ENCODE measurements around the gene FOXP4. TPM values are rescaled to one million over a fixed set of nuclear protein-coding genes. Genes with fewer than 3 reads are reported as not detected.

Gene FOXP4
- total RNA-seq, 1 donor from 2014 or later = 26.9 TPM

DNA sequence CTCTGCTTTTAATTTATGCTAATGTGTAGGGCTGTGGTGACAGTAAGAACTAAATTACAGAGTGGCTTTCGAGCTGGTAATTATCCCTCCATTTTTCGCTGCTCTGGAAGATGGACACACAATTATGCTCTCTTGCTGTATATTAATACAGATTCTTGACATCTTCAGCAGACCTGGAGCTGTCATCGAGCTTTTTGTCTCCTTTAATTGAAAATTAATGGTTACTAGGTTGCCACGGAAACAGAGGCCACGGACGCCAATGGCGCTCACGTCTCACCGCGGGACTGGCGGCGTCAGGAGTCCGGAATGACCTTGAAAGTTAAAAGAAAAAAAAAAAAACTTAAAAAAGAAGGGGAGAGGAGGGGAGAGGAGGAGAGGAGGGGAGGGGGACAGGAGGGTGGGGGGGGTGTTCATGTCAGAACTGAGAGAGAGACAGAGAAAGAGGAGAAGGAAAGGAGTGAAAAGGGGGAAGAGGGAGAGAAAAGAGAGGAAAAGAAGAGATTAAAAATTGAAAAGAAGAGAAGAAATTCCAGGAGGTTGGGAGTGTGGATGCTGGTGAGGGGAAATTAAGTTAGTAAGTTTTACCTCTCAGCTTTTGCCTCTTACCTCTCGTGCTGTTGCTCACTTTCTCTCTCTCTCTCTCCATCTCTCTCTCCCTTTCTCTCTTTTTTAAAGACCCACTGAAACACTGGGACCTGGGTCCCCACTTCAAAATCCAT lies 22.1 kb upstream of the FOXP4 start:
- Mint-ChIP-seq H3K4me3 (ENCODE audit: unreplicated experiment) (no peak overlapping the region), H3K36me3 (ENCODE audit: unreplicated experiment) (no peaks in the 10 kb centered on the region), H3K4me1 (ENCODE audit: unreplicated experiment) (peaks cover 25% of the 10 kb centered on the region), H3K9me3 (ENCODE audit: unreplicated experiment) (no peaks in the 10 kb centered on the region), H3K27ac (ENCODE audit: unreplicated experiment) (no peak overlapping the region), H3K27me3 (ENCODE audit: unreplicated experiment) (peaks cover 43% of the 10 kb centered on the region)
- TF ChIP-seq, protein P1, sequence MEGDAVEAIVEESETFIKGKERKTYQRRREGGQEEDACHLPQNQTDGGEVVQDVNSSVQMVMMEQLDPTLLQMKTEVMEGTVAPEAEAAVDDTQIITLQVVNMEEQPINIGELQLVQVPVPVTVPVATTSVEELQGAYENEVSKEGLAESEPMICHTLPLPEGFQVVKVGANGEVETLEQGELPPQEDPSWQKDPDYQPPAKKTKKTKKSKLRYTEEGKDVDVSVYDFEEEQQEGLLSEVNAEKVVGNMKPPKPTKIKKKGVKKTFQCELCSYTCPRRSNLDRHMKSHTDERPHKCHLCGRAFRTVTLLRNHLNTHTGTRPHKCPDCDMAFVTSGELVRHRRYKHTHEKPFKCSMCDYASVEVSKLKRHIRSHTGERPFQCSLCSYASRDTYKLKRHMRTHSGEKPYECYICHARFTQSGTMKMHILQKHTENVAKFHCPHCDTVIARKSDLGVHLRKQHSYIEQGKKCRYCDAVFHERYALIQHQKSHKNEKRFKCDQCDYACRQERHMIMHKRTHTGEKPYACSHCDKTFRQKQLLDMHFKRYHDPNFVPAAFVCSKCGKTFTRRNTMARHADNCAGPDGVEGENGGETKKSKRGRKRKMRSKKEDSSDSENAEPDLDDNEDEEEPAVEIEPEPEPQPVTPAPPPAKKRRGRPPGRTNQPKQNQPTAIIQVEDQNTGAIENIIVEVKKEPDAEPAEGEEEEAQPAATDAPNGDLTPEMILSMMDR (IDR thresholded peaks at IDR 0.05) = no peak
- no peak for DNase-seq (ENCODE audit: extremely low spot score, unreplicated experiment)

DNA sequence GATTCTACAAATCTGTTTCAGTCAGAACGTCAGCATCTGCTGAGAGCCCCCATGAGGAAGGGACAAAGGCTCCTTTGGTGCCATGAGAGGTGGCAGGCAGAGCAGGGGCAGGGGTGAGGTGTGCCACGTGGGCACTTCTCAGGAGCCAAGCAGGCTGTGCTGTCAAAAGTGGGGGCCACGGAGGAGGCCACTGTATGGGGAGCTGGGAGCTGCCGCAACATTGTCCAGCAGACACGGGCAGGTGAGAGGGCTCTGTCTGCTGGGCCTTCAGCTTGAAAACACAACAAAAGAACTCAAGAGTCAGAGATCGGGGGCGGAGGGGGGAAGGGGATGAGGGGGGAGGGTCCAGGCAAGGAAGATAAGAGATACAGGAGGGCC lies 21.6 kb upstream of the FOXP4 start:
- no peaks in the 10 kb centered on the region for H3K36me3 Mint-ChIP-seq (ENCODE audit: unreplicated experiment)
- H3K4me1 Mint-ChIP-seq (ENCODE audit: unreplicated experiment) = peaks cover 24% of the 10 kb centered on the region
- H3K9me3 Mint-ChIP-seq (ENCODE audit: unreplicated experiment) = no peaks in the 10 kb centered on the region
- no peak for DNase-seq (ENCODE audit: extremely low spot score, unreplicated experiment)
- TF ChIP-seq, protein P1 (IDR thresholded peaks at IDR 0.05) = no peak
- H3K4me3 Mint-ChIP-seq (ENCODE audit: unreplicated experiment) = no peak overlapping the region
- H3K27me3 Mint-ChIP-seq (ENCODE audit: unreplicated experiment) = peaks cover 43% of the 10 kb centered on the region
- no peak overlapping the region for H3K27ac Mint-ChIP-seq (ENCODE audit: unreplicated experiment)

DNA sequence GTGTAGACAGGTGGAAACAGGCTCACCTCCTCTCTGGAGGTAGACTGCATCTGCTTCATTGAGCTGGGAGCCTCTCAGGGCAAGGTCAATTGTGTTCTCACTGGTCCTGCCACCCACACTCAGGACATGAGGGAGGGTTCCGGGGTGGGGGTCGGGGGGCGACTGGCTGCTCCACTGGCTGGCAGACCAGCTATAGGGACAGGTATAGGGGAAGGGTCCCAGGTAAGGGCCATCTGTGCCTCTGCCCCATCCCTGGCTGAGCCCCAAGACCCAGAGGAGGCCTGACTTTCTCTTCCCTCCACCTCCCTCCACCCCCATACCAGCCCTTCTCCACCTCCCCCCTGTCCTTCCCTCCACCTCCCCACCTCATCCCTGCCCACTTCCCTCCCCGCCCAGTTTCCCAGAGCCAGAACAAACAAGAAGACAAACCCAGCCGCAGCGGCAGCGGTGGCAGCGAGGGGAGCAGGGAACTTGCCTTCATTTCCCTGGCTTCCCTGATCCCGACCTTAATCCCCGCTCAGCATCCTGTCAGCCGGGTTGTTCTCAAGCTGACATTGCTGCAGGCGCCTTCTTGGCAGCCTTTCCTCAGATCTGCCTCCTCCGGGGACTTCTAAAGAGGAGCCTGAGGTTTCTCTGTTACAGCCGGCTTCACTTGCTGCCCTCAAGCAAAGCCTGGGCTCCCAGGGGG lies 18.3 kb upstream of the FOXP4 start:
- Mint-ChIP-seq H3K4me1 (ENCODE audit: unreplicated experiment) (peaks cover 38% of the 10 kb centered on the region), H3K27me3 (ENCODE audit: unreplicated experiment) (peaks cover 24% of the 10 kb centered on the region), H3K27ac (ENCODE audit: unreplicated experiment) (no peak overlapping the region), H3K36me3 (ENCODE audit: unreplicated experiment) (no peaks in the 10 kb centered on the region), H3K4me3 (ENCODE audit: unreplicated experiment) (no peak overlapping the region), H3K9me3 (ENCODE audit: unreplicated experiment) (no peaks in the 10 kb centered on the region)
- TF ChIP-seq, protein P1 (IDR thresholded peaks at IDR 0.05) = no peak
- no peak for DNase-seq (ENCODE audit: extremely low spot score, unreplicated experiment)

DNA sequence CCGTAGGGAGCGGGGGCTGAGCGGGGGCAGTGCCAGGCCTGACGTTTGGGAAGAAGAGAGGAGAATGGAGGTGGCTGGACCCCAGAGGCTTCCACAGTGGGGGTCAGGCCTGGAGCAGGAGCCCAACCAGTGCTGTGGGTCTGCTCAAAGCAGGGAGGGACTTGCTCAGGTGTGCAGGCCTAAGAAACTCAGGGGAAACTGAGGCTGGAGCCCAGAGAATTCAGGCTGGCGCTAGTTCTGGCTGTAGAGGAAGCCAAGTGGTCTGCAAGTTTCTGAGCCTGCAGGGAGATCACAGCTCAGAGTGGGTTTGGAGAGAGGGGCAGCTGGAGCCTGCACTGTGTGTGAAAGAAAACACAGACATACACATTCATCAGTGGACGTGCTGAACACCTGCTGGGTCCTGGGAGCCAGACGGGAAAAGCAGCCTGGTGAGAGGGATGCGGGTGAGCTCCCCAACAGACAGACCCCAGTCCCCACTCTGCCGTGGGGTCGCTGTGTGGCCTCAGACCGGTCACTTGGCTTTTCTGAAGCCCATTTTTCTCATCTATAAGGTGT lies 17.7 kb upstream of the FOXP4 start:
- no peak overlapping the region for H3K27ac Mint-ChIP-seq (ENCODE audit: unreplicated experiment)
- no peak for DNase-seq (ENCODE audit: extremely low spot score, unreplicated experiment)
- H3K9me3 Mint-ChIP-seq (ENCODE audit: unreplicated experiment) = no peaks in the 10 kb centered on the region
- H3K27me3 Mint-ChIP-seq (ENCODE audit: unreplicated experiment) = peaks cover 17% of the 10 kb centered on the region
- TF ChIP-seq, protein P1 (IDR thresholded peaks at IDR 0.05) = no peak
- H3K4me3 Mint-ChIP-seq (ENCODE audit: unreplicated experiment) = no peak overlapping the region
- H3K4me1 Mint-ChIP-seq (ENCODE audit: unreplicated experiment) = peaks cover 38% of the 10 kb centered on the region
- H3K36me3 Mint-ChIP-seq (ENCODE audit: unreplicated experiment) = no peaks in the 10 kb centered on the region

DNA sequence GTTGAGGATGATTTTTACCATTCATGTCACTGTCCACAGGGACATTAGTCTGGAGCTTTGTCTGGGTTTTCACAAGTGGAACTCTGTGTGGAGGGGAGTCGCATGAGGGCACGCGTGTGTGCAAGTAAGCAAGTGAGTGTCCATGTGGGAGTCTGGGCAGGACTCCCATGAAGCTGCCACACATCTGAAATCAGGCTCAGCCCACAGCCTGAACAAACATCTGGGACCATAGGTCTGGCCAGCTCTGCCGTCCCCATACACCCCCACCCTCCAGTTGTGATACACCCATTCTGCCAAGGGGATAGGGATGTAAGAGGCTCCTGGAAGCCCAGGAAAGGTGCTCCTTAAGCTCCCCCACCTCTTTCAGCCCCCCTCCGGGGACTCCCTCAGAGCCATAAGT lies 17.1 kb upstream of the FOXP4 start:
- H3K27ac Mint-ChIP-seq (ENCODE audit: unreplicated experiment) = no peak overlapping the region
- H3K4me3 Mint-ChIP-seq (ENCODE audit: unreplicated experiment) = no peak overlapping the region
- H3K27me3 Mint-ChIP-seq (ENCODE audit: unreplicated experiment) = peaks cover 14% of the 10 kb centered on the region
- no peaks in the 10 kb centered on the region for H3K36me3 Mint-ChIP-seq (ENCODE audit: unreplicated experiment)
- no peak for DNase-seq (ENCODE audit: extremely low spot score, unreplicated experiment)
- TF ChIP-seq, protein P1 (IDR thresholded peaks at IDR 0.05) = no peak
- H3K9me3 Mint-ChIP-seq (ENCODE audit: unreplicated experiment) = no peaks in the 10 kb centered on the region
- peaks cover 38% of the 10 kb centered on the region for H3K4me1 Mint-ChIP-seq (ENCODE audit: unreplicated experiment)

Data from osteocyte (in vitro differentiated cells).